Osteocyte (in vitro differentiated cells): Measurements from ENCODE around the gene AADACL4. TPM values are rescaled to one million over a fixed set of nuclear protein-coding genes. Genes with fewer than 3 reads are reported as not detected.
A peak's percentile ranks its signal among the peaks of the same experiment; 100 is the strongest.
"Not testable (repeated sequence)": the region's sequence is repeated elsewhere in the genome, so short reads cannot be mapped to it uniquely, and the experiment has no call there.

Experiments
- DNase-seq: peaks from one replicate; pipeline ENCODE4 v3.0.0; 2021; ENCODE audit warnings: mixed read lengths; ENCODE audit not compliant: unreplicated experiment; ENCODE audit errors: extremely low spot score
- H3K27ac Mint-ChIP-seq: one replicate; pipeline ENCODE4 v1.8.0; 2021; ENCODE audit warnings: mild to moderate bottlenecking, mixed read lengths; ENCODE audit not compliant: unreplicated experiment
- H3K27me3 Mint-ChIP-seq: one replicate; pipeline ENCODE4 v1.8.0; 2021; ENCODE audit warnings: mixed read lengths; ENCODE audit not compliant: unreplicated experiment
- H3K36me3 Mint-ChIP-seq: one replicate; pipeline ENCODE4 v1.8.0; 2021; ENCODE audit warnings: mixed read lengths; ENCODE audit not compliant: unreplicated experiment
- H3K4me1 Mint-ChIP-seq: one replicate; pipeline ENCODE4 v1.8.0; 2021; ENCODE audit warnings: mixed read lengths; ENCODE audit not compliant: unreplicated experiment
- H3K4me3 Mint-ChIP-seq: one replicate; pipeline ENCODE4 v1.8.0; 2021; ENCODE audit warnings: mild to moderate bottlenecking, moderate library complexity, mixed read lengths; ENCODE audit not compliant: unreplicated experiment
- H3K9me3 Mint-ChIP-seq: one replicate; pipeline ENCODE4 v1.8.0; 2021; ENCODE audit warnings: mixed read lengths; ENCODE audit not compliant: unreplicated experiment
- total RNA-seq: library from RNA; stranded (reverse); gene quantifications from 2 replicates; pipeline ENCODE4 v1.2.1, GENCODE V29; 2021
- TF ChIP-seq, protein P1 (sequence below): fragments of 200-600 bp; sonication (generic); IDR thresholded peaks from 2 replicates; pipeline ENCODE4 v1.5.0; 2021; ENCODE audit warnings: antibody characterized with exemption, mild to moderate bottlenecking, moderate library complexity

The AADACL4 gene
- total RNA-seq, 1 donor from 2014 or later = not detected

DNA sequence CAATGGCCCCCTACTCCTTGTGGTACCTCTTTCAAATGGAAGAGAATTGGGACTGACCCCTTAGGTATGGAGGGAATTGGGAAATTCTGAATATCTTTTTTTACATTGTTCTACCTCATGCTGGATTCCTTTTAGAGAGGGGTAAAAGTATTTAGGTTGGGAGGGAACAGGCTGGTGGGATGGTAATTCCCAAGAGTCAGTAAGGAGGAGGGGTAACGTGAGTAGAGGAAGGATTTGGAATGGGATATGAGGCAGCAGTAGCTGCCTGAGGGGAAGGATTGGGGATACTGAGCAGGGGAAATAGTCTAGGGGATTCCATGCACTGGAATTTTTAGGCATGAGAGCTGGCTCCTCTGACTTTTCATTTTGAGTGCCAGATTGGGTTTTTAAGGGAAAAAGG lies 68.2 kb downstream of the AADACL4 start:
- Mint-ChIP-seq H3K4me1 (peaks cover 22% of the 10 kb centered on the region), H3K27me3 (no peaks in the 10 kb centered on the region), H3K9me3 (peaks cover 3% of the 10 kb centered on the region), H3K27ac (peak overlapping the region; percentile 18), H3K4me3 (no peak overlapping the region), H3K36me3 (no peaks in the 10 kb centered on the region)
- TF ChIP-seq, protein P1, sequence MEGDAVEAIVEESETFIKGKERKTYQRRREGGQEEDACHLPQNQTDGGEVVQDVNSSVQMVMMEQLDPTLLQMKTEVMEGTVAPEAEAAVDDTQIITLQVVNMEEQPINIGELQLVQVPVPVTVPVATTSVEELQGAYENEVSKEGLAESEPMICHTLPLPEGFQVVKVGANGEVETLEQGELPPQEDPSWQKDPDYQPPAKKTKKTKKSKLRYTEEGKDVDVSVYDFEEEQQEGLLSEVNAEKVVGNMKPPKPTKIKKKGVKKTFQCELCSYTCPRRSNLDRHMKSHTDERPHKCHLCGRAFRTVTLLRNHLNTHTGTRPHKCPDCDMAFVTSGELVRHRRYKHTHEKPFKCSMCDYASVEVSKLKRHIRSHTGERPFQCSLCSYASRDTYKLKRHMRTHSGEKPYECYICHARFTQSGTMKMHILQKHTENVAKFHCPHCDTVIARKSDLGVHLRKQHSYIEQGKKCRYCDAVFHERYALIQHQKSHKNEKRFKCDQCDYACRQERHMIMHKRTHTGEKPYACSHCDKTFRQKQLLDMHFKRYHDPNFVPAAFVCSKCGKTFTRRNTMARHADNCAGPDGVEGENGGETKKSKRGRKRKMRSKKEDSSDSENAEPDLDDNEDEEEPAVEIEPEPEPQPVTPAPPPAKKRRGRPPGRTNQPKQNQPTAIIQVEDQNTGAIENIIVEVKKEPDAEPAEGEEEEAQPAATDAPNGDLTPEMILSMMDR = no peak
- no peak for DNase-seq

- Mint-ChIP-seq H3K27me3 (no peaks in the 10 kb centered on the region), H3K4me1 (peaks cover 22% of the 10 kb centered on the region), H3K27ac (no peak overlapping the region), H3K36me3 (no peaks in the 10 kb centered on the region), H3K9me3 (no peaks in the 10 kb centered on the region), H3K4me3 (no peak overlapping the region)
- TF ChIP-seq, protein P1 = no peak
- no peak for DNase-seq
Observed at GRCh38 chr1:12712929-12713328, 69.0 kb downstream of the AADACL4 start.

DNA sequence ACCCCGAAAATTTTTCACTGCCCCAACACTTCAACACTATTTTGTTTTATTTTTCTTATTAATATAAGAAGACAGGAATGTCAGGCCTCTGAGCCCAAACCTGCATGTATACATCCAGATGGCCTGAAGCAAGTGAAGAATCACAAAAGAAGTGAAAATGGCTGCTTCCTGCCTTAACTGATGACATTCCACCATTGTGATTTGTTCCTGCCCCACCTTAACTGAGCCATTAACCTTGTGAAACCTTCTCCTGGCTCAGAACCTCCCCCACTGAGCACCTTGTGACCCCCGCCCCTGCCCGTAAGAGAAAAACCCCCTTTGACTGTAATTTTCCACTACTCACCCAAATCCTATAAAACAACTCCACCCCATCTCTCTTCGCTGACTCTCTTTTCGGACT lies 69.8 kb downstream of the AADACL4 start:
- not testable (repeated sequence) for H3K27me3 Mint-ChIP-seq, H3K27ac Mint-ChIP-seq, DNase-seq, H3K9me3 Mint-ChIP-seq, H3K4me3 Mint-ChIP-seq, H3K36me3 Mint-ChIP-seq
- H3K4me1 Mint-ChIP-seq = peaks cover 22% of the 10 kb centered on the region

GRCh38 chr1:12714710-12715475 lies 71.0 kb downstream of the AADACL4 start:
- H3K27ac Mint-ChIP-seq = no peak overlapping the region
- no peaks in the 10 kb centered on the region for H3K9me3 Mint-ChIP-seq
- no peak overlapping the region for H3K4me3 Mint-ChIP-seq
- DNase-seq = no peak
- H3K4me1 Mint-ChIP-seq = peaks cover 19% of the 10 kb centered on the region
- TF ChIP-seq, protein P1 = no peak
- H3K36me3 Mint-ChIP-seq = no peaks in the 10 kb centered on the region
- no peaks in the 10 kb centered on the region for H3K27me3 Mint-ChIP-seq

DNA sequence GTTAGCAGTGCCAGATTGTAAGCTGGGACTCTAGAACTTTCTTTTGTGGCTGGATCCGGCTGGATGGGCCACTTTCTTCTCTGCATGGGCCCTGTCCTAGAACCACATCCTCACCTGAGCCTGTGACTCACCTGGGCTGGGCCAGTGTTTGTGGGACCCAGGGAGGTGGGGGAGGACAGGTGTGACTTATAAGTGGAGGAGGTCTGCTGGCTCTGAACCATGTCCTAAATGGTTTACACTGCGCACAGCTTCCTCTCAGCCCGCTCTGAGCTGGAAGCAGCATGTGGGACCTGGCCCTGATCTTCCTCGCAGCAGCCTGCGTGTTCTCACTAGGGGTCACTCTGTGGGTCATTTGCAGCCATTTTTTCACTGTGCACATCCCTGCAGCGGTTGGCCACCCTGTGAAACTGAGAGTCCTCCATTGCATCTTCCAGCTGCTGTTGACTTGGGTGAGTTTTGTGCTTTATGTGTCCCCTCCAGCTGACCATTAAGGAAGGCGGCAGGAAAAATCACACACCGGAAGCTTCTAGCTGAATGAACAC lies 72.1 kb downstream of the AADACL4 start, which contains the start of gene AADACL3:
Gene AADACL3 (plus strand): TSS at position 215 of the 542 bp plus-strand sequence. CDS start 67 bp downstream, at position 282.
- DNase-seq = no peak
- H3K36me3 Mint-ChIP-seq = no peaks in the 10 kb centered on the region
- TF ChIP-seq, protein P1 = no peak
- no peaks in the 10 kb centered on the region for H3K27me3 Mint-ChIP-seq
- H3K4me3 Mint-ChIP-seq = no peak within 1 kb of the TSS
- H3K27ac Mint-ChIP-seq = no peak within 1 kb of the TSS
- H3K4me1 Mint-ChIP-seq = peaks cover 18% of the 10 kb centered on the region
- no peaks in the 10 kb centered on the region for H3K9me3 Mint-ChIP-seq

Other genes starting within 250 kb of the AADACL4 start
- 52.5 and 55.3 TPM in 2 replicates for gene DHRS3, start 25.9 kb upstream of the AADACL4 start, total RNA-seq
- gene AADACL3, start 72.0 kb downstream of the AADACL4 start, total RNA-seq = not detected in 2 replicates
- gene CFAP107, start 102.1 kb downstream of the AADACL4 start, total RNA-seq = not detected in 2 replicates
- gene PRAMEF12, start 129.7 kb downstream of the AADACL4 start, total RNA-seq = not detected in 2 replicates
- not detected in 2 replicates for gene PRAMEF1, start 147.3 kb downstream of the AADACL4 start, total RNA-seq
- not detected in 2 replicates for gene PRAMEF11, start 187.3 kb downstream of the AADACL4 start, total RNA-seq
- gene HNRNPCL1, start 204.6 kb downstream of the AADACL4 start, total RNA-seq = not detected in 2 replicates
- gene PRAMEF2, start 213.0 kb downstream of the AADACL4 start, total RNA-seq = not detected in 2 replicates
- gene PRAMEF4, start 242.1 kb downstream of the AADACL4 start, total RNA-seq = not detected in 2 replicates